Breast epithelium (tissue), 4 donors: ENCODE data around the gene ADGRG1. TPM values are rescaled to one million over a fixed set of nuclear protein-coding genes. Genes with fewer than 3 reads are reported as not detected.

Experiments used
- DNase-seq, 2 donors: peaks; one replicate each; pipeline ENCODE4 v3.0.0-alpha.2; 2019; ENCODE audit warnings: low spot score in 2 of 2
- H3K27ac ChIP-seq, 2 donors: fragments of 200-600 bp; sonication (generic) in 1 of 2; one replicate each; pipeline ENCODE4 v1.5.1; 2016 to 2019; ENCODE audit warnings: mild to moderate bottlenecking in 1 of 2
- H3K27me3 ChIP-seq, 2 donors: fragments of 200-600 bp; sonication (generic) in 1 of 2; one replicate each; pipeline versions ENCODE4 v1.5.1 to v1.6.0; 2017 to 2019; ENCODE audit warnings: control low read depth in 1 of 2, mild to moderate bottlenecking in 1 of 2
- H3K36me3 ChIP-seq: fragments of 200-600 bp; one replicate; pipeline ENCODE4 v1.5.1; 2019
- H3K4me1 ChIP-seq, 2 donors: fragments of 200-600 bp; sonication (generic); one replicate each; pipeline ENCODE4 v1.5.1; 2016 to 2019; ENCODE audit warnings: control low read depth in 1 of 2
- H3K4me3 ChIP-seq, 3 donors: fragments of 200-600 bp; sonication (generic); 1 replicate in 2 of 3; 2 replicates in 1 of 3; pipeline ENCODE4 v1.5.1; 2016 to 2019; ENCODE audit warnings: mild to moderate bottlenecking in 3 of 3, moderate library complexity in 2 of 3
- H3K9me3 ChIP-seq, 2 donors: fragments of 200-600 bp; sonication (generic) in 1 of 2; one replicate each; pipeline ENCODE4 v1.5.1; 2016 to 2019; ENCODE audit warnings: control low read depth in 1 of 2
- CTCF ChIP-seq, 3 donors: fragments of 450-650 bp; IDR thresholded peaks; one replicate each; pipeline ENCODE4 v1.5.1; 2016 to 2017; ENCODE audit warnings: antibody characterized with exemption in 3 of 3, mild to moderate bottlenecking in 3 of 3, moderate library complexity in 3 of 3
- POLR2A ChIP-seq: fragments of 450-650 bp; IDR thresholded peaks from one replicate; pipeline ENCODE4 v1.6.1; 2016; ENCODE audit warnings: antibody characterized with exemption, mild to moderate bottlenecking, moderate library complexity
- POLR2AphosphoS5 ChIP-seq, 3 donors: sonication (generic); formaldehyde crosslinking; IDR thresholded peaks; one replicate each; pipeline ENCODE4 v1.6.1; 2017; ENCODE audit warnings: antibody characterized with exemption in 3 of 3
- intact Hi-C: fragments of 100-400 bp; cut with DNase I; formaldehyde crosslinking; loops from one replicate; pipeline ENCODE4 v1.15.1; 2023; ENCODE audit warnings: low total_unique reads
- total RNA-seq, 3 donors: library from RNA; depleted of rRNA; stranded (reverse); fragments of >200 nt; gene quantifications; one replicate each; pipeline ENCODE4 v1.1.0, GENCODE V29; 2016

The ADGRG1 gene
- total RNA-seq, 3 donors from 2014 or later, result 9.4 to 54.1 (median 34.0) TPM

GRCh38 chr16:57600952-57601580 is 27.4 kb upstream of the ADGRG1 start:
- Histone ChIP-seq H3K27me3 (no peaks in the 10 kb centered on the region), H3K36me3 (no peaks in the 10 kb centered on the region), H3K4me3 (no peak overlapping the region), H3K9me3 (peaks cover 0 to under 1% of the 10 kb centered on the region in 2 donors), H3K27ac (no peak overlapping the region), H3K4me1 (no peaks in the 10 kb centered on the region)
- TF ChIP-seq POLR2A, result no peak
- no peak for TF ChIP-seq POLR2AphosphoS5 (IDR thresholded peaks at IDR 0.05)
- TF ChIP-seq CTCF (IDR thresholded peaks at IDR 0.05), result no peak
- no peak for DNase-seq
- intact Hi-C loops, result no loop called here

- H3K36me3 ChIP-seq, result no peaks in the 10 kb centered on the region
- no peaks in the 10 kb centered on the region for H3K9me3 ChIP-seq
- intact Hi-C loops, result no loop called here
- H3K4me3 ChIP-seq, result no peak overlapping the region
- H3K27me3 ChIP-seq, result no peaks in the 10 kb centered on the region
- H3K4me1 ChIP-seq, result no peaks in the 10 kb centered on the region
- H3K27ac ChIP-seq, result no peak overlapping the region
- TF ChIP-seq CTCF (IDR thresholded peaks at IDR 0.05) (no peak), POLR2A (no peak), POLR2AphosphoS5 (IDR thresholded peaks at IDR 0.05) (no peak)
- DNase-seq, result no peak
Measured at GRCh38 chr16:57601801-57602478, 26.5 kb upstream of the ADGRG1 start.

GRCh38 chr16:57603115-57604024 is 25.1 kb upstream of the ADGRG1 start:
- Histone ChIP-seq H3K4me1 (no peaks in the 10 kb centered on the region), H3K36me3 (no peaks in the 10 kb centered on the region), H3K27ac (no peak overlapping the region), H3K4me3 (no peak overlapping the region), H3K9me3 (no peaks in the 10 kb centered on the region), H3K27me3 (no peaks in the 10 kb centered on the region)
- intact Hi-C loops, result no loop called here
- TF ChIP-seq POLR2AphosphoS5 (IDR thresholded peaks at IDR 0.05) (no peak), CTCF (IDR thresholded peaks at IDR 0.05) (no peak)
- DNase-seq, result no peak

GRCh38 chr16:57604177-57604576 is 24.3 kb upstream of the ADGRG1 start:
- Histone ChIP-seq H3K9me3 (no peaks in the 10 kb centered on the region), H3K27me3 (no peaks in the 10 kb centered on the region), H3K36me3 (no peaks in the 10 kb centered on the region), H3K4me1 (no peaks in the 10 kb centered on the region), H3K4me3 (no peak overlapping the region), H3K27ac (no peak overlapping the region)
- DNase-seq, result no peak
- intact Hi-C loops, result no loop called here
- no peak for TF ChIP-seq POLR2A
- no peak for TF ChIP-seq CTCF (IDR thresholded peaks at IDR 0.05)
